Aortic smooth muscle cell (primary cell): ENCODE measurements around the gene DMAC2. TPM values are rescaled to one million over a fixed set of nuclear protein-coding genes. Genes with fewer than 3 reads are reported as not detected.

Experiments used
- total RNA-seq: library from RNA; depleted of rRNA; stranded (reverse); fragments of >200 nt; gene quantifications from 2 replicates; pipeline ENCODE4 v1.2.3, GENCODE V29; 2014

Gene DMAC2
- 20.0 and 23.9 TPM in 2 replicates for total RNA-seq

DNA sequence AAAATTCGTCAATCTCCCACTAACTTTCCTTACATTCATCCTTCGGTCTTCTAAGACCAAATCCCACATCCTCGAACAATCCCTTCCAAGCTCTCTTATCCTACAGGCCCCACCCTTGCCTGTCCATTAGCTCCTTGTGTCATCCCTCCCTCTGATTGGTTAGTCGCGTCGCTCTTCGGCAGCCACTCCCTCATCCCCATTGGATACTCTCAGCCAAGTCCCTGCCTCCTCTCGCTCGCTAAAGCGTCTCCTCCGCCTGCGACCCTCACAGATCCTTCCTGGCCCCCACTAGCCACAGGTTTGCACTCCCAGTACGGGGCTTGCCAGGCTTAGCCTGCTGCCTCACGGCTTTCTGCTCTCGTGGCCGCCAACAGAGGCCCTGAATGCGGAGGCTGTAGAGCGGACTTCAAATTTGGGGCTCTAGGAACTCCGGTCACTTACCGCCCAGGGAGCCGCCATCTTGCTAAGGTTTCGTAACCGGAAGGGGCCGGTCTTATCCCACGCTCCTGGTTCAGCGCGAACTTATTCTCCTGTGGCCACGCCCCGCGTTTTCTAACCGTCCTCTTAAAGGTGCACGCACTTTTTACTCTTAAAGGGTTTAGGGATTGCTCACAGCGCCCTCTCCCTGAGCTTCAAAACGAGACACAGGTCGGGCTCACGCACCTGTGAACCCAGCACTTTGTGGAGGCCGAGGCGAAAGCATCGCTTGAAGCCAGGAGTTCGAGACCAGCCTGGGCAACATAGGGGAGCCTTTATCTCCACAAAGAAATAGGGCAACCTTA, at the start of gene DMAC2:
TSS of gene DMAC2 (minus strand) at position 472 of the 782 bp plus-strand sequence. CDS start at position 459, 13 bp downstream.

GRCh38 chr19:41442473-41443355, 3.0 kb upstream of the DMAC2 start, which contains the start of gene ERICH4:
ERICH4 (plus strand) TSS chr19:41443156; CDS start chr19:41443170, 14 bp downstream.

GRCh38 chr19:41426952-41427646, 12.6 kb downstream of the DMAC2 start, which contains the start of gene B3GNT8:
B3GNT8 (minus strand) TSS chr19:41427374; CDS start chr19:41426778, 596 bp downstream.

GRCh38 chr19:41397086-41398049, 42.3 kb downstream of the DMAC2 start, which contains the start of the genes BCKDHA and EXOSC5:
BCKDHA (plus strand) TSS chr19:41397818; CDS start chr19:41397828, 10 bp downstream.
EXOSC5 (minus strand) TSS chr19:41397359; CDS start chr19:41397328, 31 bp downstream.

Other genes starting within 250 kb of the DMAC2 start
- gene CYP2S1, start 246.7 kb downstream of the DMAC2 start, total RNA-seq = 0.62 and 0.79 TPM in 2 replicates
- gene AXL, start 220.7 kb downstream of the DMAC2 start, total RNA-seq = 165 and 211 TPM in 2 replicates
- gene HNRNPUL1, start 175.5 kb downstream of the DMAC2 start, total RNA-seq = 72.3 and 97.8 TPM in 2 replicates
- gene CCDC97, start 129.7 kb downstream of the DMAC2 start, total RNA-seq = 8.3 and 9.3 TPM in 2 replicates
- 16.9 and 37.2 TPM in 2 replicates for gene TGFB1, start 86.0 kb downstream of the DMAC2 start, total RNA-seq
- 3.7 and 5.7 TPM in 2 replicates for gene B9D2, start 75.8 kb downstream of the DMAC2 start, total RNA-seq
- 4.2 and 4.3 TPM in 2 replicates for gene TMEM91, start 63.4 kb downstream of the DMAC2 start, total RNA-seq
- gene EXOSC5, start 42.6 kb downstream of the DMAC2 start, total RNA-seq = 7.2 and 11.0 TPM in 2 replicates
- gene BCKDHA, start 42.1 kb downstream of the DMAC2 start, total RNA-seq = 23.1 and 26.3 TPM in 2 replicates
- 0.26 and 2.0 TPM in 2 replicates for gene B3GNT8, start 12.5 kb downstream of the DMAC2 start, total RNA-seq
- gene ERICH4, start 3.2 kb upstream of the DMAC2 start, total RNA-seq = not detected in 2 replicates
- 0.06 TPM in 1 of 2 replicates, not detected in the other for gene CEACAM21, start 136.3 kb upstream of the DMAC2 start, total RNA-seq
- gene CEACAM4, start 187.2 kb upstream of the DMAC2 start, total RNA-seq = not detected in 2 replicates
- not detected in 2 replicates for gene CEACAM7, start 248.4 kb upstream of the DMAC2 start, total RNA-seq